Activated T-cell treated with anti-CD3 and anti-CD28 coated beads, Interleukin-2, amount 50 U/mL, for 4 hours (primary cell): Measurements from ENCODE around the gene MTMR12. TPM values are rescaled to one million over a fixed set of nuclear protein-coding genes. Genes with fewer than 3 reads are reported as not detected.
A peak's percentile ranks its signal among the peaks of the same experiment; 100 is the strongest.
"Not testable (repeated sequence)": the region's sequence is repeated elsewhere in the genome, so short reads cannot be mapped to it uniquely, and the experiment has no call there.

Experiments used
- ATAC-seq, 2 donors: fragments of 200-7000 bp; cut with Tn5 transposase; one replicate each; pipeline ENCODE4 v1.10.0; 2021
- DNase-seq: peaks from one replicate; pipeline ENCODE4 v3.0.0-alpha.2; 2020
- H3K27me3 Mint-ChIP-seq: one replicate; pipeline ENCODE4 v1.8.0; 2021; ENCODE audit warnings: low read depth, mixed read lengths
- H3K36me3 Mint-ChIP-seq: one replicate; pipeline ENCODE4 v1.8.0; 2022; ENCODE audit warnings: mixed read lengths; ENCODE audit not compliant: insufficient read depth
- H3K4me1 Mint-ChIP-seq: one replicate; pipeline ENCODE4 v1.8.0; 2021; ENCODE audit warnings: low read depth, mixed read lengths
- H3K4me3 Mint-ChIP-seq: one replicate; pipeline ENCODE4 v1.8.0; 2021; ENCODE audit warnings: mild to moderate bottlenecking, moderate library complexity, mixed read lengths
- H3K9me3 Mint-ChIP-seq: one replicate; pipeline ENCODE4 v1.8.0; 2021; ENCODE audit warnings: mixed read lengths
- total RNA-seq, 3 donors: library from RNA; stranded (reverse); gene quantifications; one replicate each; pipeline ENCODE4 v1.2.1, GENCODE V29; 2021

The MTMR12 gene
- total RNA-seq, 3 donors from 2014 or later = 19.9 to 23.9 (median 22.8) TPM

- ATAC-seq (peak in 1 of 2 donors; percentile 62), DNase-seq (no peak)
- H3K4me3 Mint-ChIP-seq = no peak overlapping the region
- no peaks in the 10 kb centered on the region for H3K9me3 Mint-ChIP-seq
- peaks cover 47% of the 10 kb centered on the region for H3K4me1 Mint-ChIP-seq
- no peaks in the 10 kb centered on the region for H3K27me3 Mint-ChIP-seq
- peaks cover 27% of the 10 kb centered on the region for H3K36me3 Mint-ChIP-seq
These were observed 14.7 kb downstream of the MTMR12 start for GRCh38 chr5:32298059-32298415.

- Mint-ChIP-seq H3K27me3 (no peaks in the 10 kb centered on the region), H3K36me3 (peaks cover 30% of the 10 kb centered on the region), H3K4me3 (no peak overlapping the region), H3K9me3 (no peaks in the 10 kb centered on the region), H3K4me1 (peaks cover 47% of the 10 kb centered on the region)
- ATAC-seq = peak; percentile 48 to 58
- DNase-seq = no peak
These were observed 15.3 kb downstream of the MTMR12 start for GRCh38 chr5:32297181-32298058.

GRCh38 chr5:32295966-32296772 lies 16.6 kb downstream of the MTMR12 start:
- peaks cover 45% of the 10 kb centered on the region for H3K4me1 Mint-ChIP-seq
- peaks cover 35% of the 10 kb centered on the region for H3K36me3 Mint-ChIP-seq
- not testable (repeated sequence) for ATAC-seq, H3K4me3 Mint-ChIP-seq, H3K27me3 Mint-ChIP-seq, DNase-seq, H3K9me3 Mint-ChIP-seq

GRCh38 chr5:32291591-32291990 lies 21.1 kb downstream of the MTMR12 start:
- ATAC-seq = no peak
- Mint-ChIP-seq H3K9me3 (no peaks in the 10 kb centered on the region), H3K36me3 (peaks cover 22% of the 10 kb centered on the region), H3K4me1 (peaks cover 25% of the 10 kb centered on the region), H3K27me3 (no peaks in the 10 kb centered on the region), H3K4me3 (no peak overlapping the region)
- no peak for DNase-seq

- Mint-ChIP-seq H3K9me3 (no peaks in the 10 kb centered on the region), H3K4me3 (no peak overlapping the region), H3K4me1 (peaks cover 25% of the 10 kb centered on the region), H3K36me3 (peaks cover 18% of the 10 kb centered on the region), H3K27me3 (no peaks in the 10 kb centered on the region)
- ATAC-seq (no peak), DNase-seq (no peak)
These were observed 21.8 kb downstream of the MTMR12 start for GRCh38 chr5:32290922-32291321.

GRCh38 chr5:32290501-32290900 lies 22.2 kb downstream of the MTMR12 start:
- Mint-ChIP-seq H3K36me3 (peaks cover 19% of the 10 kb centered on the region), H3K4me1 (peaks cover 28% of the 10 kb centered on the region)
- H3K4me3 Mint-ChIP-seq, DNase-seq, H3K27me3 Mint-ChIP-seq, H3K9me3 Mint-ChIP-seq, ATAC-seq: not testable (repeated sequence)

- H3K4me1 Mint-ChIP-seq = peaks cover 30% of the 10 kb centered on the region
- H3K4me3 Mint-ChIP-seq, DNase-seq, H3K9me3 Mint-ChIP-seq, H3K27me3 Mint-ChIP-seq, ATAC-seq: not testable (repeated sequence)
- H3K36me3 Mint-ChIP-seq = peaks cover 20% of the 10 kb centered on the region
These were observed 22.8 kb downstream of the MTMR12 start for GRCh38 chr5:32289986-32290385.

GRCh38 chr5:32288135-32288534 lies 24.6 kb downstream of the MTMR12 start:
- Mint-ChIP-seq H3K4me1 (peaks cover 35% of the 10 kb centered on the region), H3K36me3 (peaks cover 13% of the 10 kb centered on the region)
- H3K4me3 Mint-ChIP-seq, ATAC-seq, DNase-seq, H3K27me3 Mint-ChIP-seq, H3K9me3 Mint-ChIP-seq: not testable (repeated sequence)

GRCh38 chr5:32287525-32287924 lies 25.2 kb downstream of the MTMR12 start:
- not testable (repeated sequence) for H3K9me3 Mint-ChIP-seq, DNase-seq, H3K27me3 Mint-ChIP-seq, H3K4me3 Mint-ChIP-seq, ATAC-seq, H3K36me3 Mint-ChIP-seq
- H3K4me1 Mint-ChIP-seq = peaks cover 39% of the 10 kb centered on the region

- Mint-ChIP-seq H3K9me3 (no peaks in the 10 kb centered on the region), H3K27me3 (no peaks in the 10 kb centered on the region), H3K4me1 (peaks cover 41% of the 10 kb centered on the region), H3K36me3 (peaks cover 2% of the 10 kb centered on the region), H3K4me3 (no peak overlapping the region)
- ATAC-seq (no peak), DNase-seq (no peak)
These were observed 27.1 kb downstream of the MTMR12 start for GRCh38 chr5:32285510-32286138.

GRCh38 chr5:32283539-32284377 lies 29.0 kb downstream of the MTMR12 start:
- Mint-ChIP-seq H3K27me3 (no peaks in the 10 kb centered on the region), H3K4me3 (no peak overlapping the region), H3K36me3 (peaks cover 2% of the 10 kb centered on the region), H3K4me1 (peaks cover 52% of the 10 kb centered on the region), H3K9me3 (no peaks in the 10 kb centered on the region)
- ATAC-seq (peak; percentile 58 to 74), DNase-seq (no peak)

GRCh38 chr5:32283061-32283460 lies 29.7 kb downstream of the MTMR12 start:
- Mint-ChIP-seq H3K4me3 (no peak overlapping the region), H3K36me3 (peaks cover 2% of the 10 kb centered on the region), H3K4me1 (peaks cover 54% of the 10 kb centered on the region), H3K9me3 (no peaks in the 10 kb centered on the region), H3K27me3 (no peaks in the 10 kb centered on the region)
- DNase-seq = no peak
- no peak for ATAC-seq

- Mint-ChIP-seq H3K27me3 (no peaks in the 10 kb centered on the region), H3K36me3 (peaks cover 2% of the 10 kb centered on the region), H3K4me1 (peaks cover 59% of the 10 kb centered on the region), H3K4me3 (no peak overlapping the region), H3K9me3 (no peaks in the 10 kb centered on the region)
- no peak for ATAC-seq
- DNase-seq = no peak
These were observed 30.1 kb downstream of the MTMR12 start for GRCh38 chr5:32282633-32283032.
